Measurements from ENCODE around the gene ART4. TPM values are rescaled to one million over a fixed set of nuclear protein-coding genes. Genes with fewer than 3 reads are reported as not detected.

The ART4 gene
- total RNA-seq, 1 experiment from 2014 or later = not detected

DNA sequence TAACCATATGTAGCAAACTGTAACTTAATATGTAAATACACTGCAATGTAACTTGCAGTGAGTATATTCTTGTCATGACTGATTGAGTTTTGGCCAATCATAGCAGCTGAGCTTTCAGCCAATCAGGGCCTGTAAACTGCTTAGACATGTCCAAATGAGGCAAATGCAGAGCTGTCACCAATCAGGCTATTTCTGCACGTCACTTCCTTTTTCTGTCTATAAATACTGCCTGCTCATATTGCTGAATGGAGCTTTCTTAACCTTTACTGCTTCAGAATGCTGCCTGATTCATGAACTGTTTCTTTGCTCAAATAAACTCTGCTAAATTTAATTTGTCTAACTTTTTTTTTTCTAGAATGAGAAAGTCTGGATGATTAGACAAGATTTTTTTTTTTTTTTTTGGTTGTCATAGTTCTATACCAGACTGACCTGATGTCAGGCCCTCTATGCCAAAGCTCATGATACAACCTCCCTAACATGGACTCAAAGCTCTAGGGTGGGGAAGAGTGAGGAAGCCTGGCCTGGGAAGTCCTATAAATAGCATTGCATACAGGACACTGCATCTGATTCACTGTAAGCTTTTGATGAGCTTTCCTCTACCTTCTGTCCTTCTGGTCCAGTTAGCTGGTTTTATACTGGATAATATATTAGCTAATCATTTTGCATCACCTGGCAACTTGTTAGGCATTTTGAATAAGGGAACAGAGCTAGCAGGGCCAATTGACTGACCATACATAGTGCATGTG lies 30.3 kb upstream of the ART4 start:
- Mint-ChIP-seq H3K36me3 (no peaks in the 10 kb centered on the region), H3K27me3 (ENCODE audit: low read depth) (no peaks in the 10 kb centered on the region), H3K27ac (no peak overlapping the region), H3K9me3 (no peaks in the 10 kb centered on the region), H3K4me3 (no peak overlapping the region), H3K4me1 (no peaks in the 10 kb centered on the region)
- DNase-seq (ENCODE audit: low spot score) (no peak), ATAC-seq (no peak)
- ChIA-PET POLR2A (interaction anchor here (0.8 kb wide), 1 partner anchor 20 kb away, joined by 3 read pairs; no protein-coding TSS in a partner anchor), CTCF (interaction anchor here (0.5 to 1.3 kb wide), 2 partner anchors 28 kb away, joined by 3 to 5 read pairs; no protein-coding TSS in a partner anchor)
- TF ChIP-seq RORB (CRISPR knock-in tag; IDR thresholded peaks at IDR 0.05) = no peak
- TF ChIP-seq, protein P1, sequence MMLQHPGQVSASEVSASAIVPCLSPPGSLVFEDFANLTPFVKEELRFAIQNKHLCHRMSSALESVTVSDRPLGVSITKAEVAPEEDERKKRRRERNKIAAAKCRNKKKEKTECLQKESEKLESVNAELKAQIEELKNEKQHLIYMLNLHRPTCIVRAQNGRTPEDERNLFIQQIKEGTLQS (CRISPR knock-in tag; conservative IDR thresholded peaks at IDR 0.05) = no peak
- TF ChIP-seq, protein P2, sequence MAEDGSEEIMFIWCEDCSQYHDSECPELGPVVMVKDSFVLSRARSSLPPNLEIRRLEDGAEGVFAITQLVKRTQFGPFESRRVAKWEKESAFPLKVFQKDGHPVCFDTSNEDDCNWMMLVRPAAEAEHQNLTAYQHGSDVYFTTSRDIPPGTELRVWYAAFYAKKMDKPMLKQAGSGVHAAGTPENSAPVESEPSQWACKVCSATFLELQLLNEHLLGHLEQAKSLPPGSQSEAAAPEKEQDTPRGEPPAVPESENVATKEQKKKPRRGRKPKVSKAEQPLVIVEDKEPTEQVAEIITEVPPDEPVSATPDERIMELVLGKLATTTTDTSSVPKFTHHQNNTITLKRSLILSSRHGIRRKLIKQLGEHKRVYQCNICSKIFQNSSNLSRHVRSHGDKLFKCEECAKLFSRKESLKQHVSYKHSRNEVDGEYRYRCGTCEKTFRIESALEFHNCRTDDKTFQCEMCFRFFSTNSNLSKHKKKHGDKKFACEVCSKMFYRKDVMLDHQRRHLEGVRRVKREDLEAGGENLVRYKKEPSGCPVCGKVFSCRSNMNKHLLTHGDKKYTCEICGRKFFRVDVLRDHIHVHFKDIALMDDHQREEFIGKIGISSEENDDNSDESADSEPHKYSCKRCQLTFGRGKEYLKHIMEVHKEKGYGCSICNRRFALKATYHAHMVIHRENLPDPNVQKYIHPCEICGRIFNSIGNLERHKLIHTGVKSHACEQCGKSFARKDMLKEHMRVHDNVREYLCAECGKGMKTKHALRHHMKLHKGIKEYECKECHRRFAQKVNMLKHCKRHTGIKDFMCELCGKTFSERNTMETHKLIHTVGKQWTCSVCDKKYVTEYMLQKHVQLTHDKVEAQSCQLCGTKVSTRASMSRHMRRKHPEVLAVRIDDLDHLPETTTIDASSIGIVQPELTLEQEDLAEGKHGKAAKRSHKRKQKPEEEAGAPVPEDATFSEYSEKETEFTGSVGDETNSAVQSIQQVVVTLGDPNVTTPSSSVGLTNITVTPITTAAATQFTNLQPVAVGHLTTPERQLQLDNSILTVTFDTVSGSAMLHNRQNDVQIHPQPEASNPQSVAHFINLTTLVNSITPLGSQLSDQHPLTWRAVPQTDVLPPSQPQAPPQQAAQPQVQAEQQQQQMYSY (CRISPR knock-in tag; IDR thresholded peaks at IDR 0.05) = no peak
- TF ChIP-seq NR3C1 (CRISPR knock-in tag; conservative IDR thresholded peaks at IDR 0.05; ENCODE audit: low read depth) = no peak
- TF ChIP-seq NR1H2 (CRISPR knock-in tag; IDR thresholded peaks at IDR 0.05) = no peak
- TF ChIP-seq GTF2I (CRISPR knock-in tag; conservative IDR thresholded peaks at IDR 0.05) = no peak
- TF ChIP-seq NFYB (CRISPR knock-in tag; conservative IDR thresholded peaks at IDR 0.05; ENCODE audit: low read depth) = no peak
- no peak for TF ChIP-seq FOXP1 (CRISPR knock-in tag; IDR thresholded peaks at IDR 0.05; ENCODE audit: borderline replicate concordance)
- TF ChIP-seq RELA (CRISPR knock-in tag; IDR thresholded peaks at IDR 0.05; ENCODE audit: borderline replicate concordance) = no peak
- TF ChIP-seq, protein P3, sequence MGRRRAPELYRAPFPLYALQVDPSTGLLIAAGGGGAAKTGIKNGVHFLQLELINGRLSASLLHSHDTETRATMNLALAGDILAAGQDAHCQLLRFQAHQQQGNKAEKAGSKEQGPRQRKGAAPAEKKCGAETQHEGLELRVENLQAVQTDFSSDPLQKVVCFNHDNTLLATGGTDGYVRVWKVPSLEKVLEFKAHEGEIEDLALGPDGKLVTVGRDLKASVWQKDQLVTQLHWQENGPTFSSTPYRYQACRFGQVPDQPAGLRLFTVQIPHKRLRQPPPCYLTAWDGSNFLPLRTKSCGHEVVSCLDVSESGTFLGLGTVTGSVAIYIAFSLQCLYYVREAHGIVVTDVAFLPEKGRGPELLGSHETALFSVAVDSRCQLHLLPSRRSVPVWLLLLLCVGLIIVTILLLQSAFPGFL (CRISPR knock-in tag; IDR thresholded peaks at IDR 0.05; ENCODE audit: borderline replicate concordance) = no peak
- no peak for TF ChIP-seq TP53 (CRISPR knock-in tag; IDR thresholded peaks at IDR 0.05)
- no peak for TF ChIP-seq ZNF121 (CRISPR knock-in tag; IDR thresholded peaks at IDR 0.05)
- TF ChIP-seq, protein P4, sequence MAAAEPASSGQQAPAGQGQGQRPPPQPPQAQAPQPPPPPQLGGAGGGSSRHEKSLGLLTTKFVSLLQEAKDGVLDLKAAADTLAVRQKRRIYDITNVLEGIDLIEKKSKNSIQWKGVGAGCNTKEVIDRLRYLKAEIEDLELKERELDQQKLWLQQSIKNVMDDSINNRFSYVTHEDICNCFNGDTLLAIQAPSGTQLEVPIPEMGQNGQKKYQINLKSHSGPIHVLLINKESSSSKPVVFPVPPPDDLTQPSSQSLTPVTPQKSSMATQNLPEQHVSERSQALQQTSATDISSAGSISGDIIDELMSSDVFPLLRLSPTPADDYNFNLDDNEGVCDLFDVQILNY (CRISPR knock-in tag; IDR thresholded peaks at IDR 0.05) = no peak
- TF ChIP-seq, protein P5, sequence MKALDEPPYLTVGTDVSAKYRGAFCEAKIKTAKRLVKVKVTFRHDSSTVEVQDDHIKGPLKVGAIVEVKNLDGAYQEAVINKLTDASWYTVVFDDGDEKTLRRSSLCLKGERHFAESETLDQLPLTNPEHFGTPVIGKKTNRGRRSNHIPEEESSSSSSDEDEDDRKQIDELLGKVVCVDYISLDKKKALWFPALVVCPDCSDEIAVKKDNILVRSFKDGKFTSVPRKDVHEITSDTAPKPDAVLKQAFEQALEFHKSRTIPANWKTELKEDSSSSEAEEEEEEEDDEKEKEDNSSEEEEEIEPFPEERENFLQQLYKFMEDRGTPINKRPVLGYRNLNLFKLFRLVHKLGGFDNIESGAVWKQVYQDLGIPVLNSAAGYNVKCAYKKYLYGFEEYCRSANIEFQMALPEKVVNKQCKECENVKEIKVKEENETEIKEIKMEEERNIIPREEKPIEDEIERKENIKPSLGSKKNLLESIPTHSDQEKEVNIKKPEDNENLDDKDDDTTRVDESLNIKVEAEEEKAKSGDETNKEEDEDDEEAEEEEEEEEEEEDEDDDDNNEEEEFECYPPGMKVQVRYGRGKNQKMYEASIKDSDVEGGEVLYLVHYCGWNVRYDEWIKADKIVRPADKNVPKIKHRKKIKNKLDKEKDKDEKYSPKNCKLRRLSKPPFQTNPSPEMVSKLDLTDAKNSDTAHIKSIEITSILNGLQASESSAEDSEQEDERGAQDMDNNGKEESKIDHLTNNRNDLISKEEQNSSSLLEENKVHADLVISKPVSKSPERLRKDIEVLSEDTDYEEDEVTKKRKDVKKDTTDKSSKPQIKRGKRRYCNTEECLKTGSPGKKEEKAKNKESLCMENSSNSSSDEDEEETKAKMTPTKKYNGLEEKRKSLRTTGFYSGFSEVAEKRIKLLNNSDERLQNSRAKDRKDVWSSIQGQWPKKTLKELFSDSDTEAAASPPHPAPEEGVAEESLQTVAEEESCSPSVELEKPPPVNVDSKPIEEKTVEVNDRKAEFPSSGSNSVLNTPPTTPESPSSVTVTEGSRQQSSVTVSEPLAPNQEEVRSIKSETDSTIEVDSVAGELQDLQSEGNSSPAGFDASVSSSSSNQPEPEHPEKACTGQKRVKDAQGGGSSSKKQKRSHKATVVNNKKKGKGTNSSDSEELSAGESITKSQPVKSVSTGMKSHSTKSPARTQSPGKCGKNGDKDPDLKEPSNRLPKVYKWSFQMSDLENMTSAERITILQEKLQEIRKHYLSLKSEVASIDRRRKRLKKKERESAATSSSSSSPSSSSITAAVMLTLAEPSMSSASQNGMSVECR (CRISPR knock-in tag; IDR thresholded peaks at IDR 0.05; ENCODE audit: borderline replicate concordance) = no peak
- no peak for TF ChIP-seq ZNF416 (CRISPR knock-in tag; IDR thresholded peaks at IDR 0.05)
- TF ChIP-seq GRHL2 (CRISPR knock-in tag; IDR thresholded peaks at IDR 0.05; ENCODE audit: insufficient replicate concordance, severe bottlenecking) = no peak
- no peak for TF ChIP-seq OVOL2 (CRISPR knock-in tag; IDR thresholded peaks at IDR 0.05; ENCODE audit: borderline replicate concordance)
- TF ChIP-seq, protein P6, sequence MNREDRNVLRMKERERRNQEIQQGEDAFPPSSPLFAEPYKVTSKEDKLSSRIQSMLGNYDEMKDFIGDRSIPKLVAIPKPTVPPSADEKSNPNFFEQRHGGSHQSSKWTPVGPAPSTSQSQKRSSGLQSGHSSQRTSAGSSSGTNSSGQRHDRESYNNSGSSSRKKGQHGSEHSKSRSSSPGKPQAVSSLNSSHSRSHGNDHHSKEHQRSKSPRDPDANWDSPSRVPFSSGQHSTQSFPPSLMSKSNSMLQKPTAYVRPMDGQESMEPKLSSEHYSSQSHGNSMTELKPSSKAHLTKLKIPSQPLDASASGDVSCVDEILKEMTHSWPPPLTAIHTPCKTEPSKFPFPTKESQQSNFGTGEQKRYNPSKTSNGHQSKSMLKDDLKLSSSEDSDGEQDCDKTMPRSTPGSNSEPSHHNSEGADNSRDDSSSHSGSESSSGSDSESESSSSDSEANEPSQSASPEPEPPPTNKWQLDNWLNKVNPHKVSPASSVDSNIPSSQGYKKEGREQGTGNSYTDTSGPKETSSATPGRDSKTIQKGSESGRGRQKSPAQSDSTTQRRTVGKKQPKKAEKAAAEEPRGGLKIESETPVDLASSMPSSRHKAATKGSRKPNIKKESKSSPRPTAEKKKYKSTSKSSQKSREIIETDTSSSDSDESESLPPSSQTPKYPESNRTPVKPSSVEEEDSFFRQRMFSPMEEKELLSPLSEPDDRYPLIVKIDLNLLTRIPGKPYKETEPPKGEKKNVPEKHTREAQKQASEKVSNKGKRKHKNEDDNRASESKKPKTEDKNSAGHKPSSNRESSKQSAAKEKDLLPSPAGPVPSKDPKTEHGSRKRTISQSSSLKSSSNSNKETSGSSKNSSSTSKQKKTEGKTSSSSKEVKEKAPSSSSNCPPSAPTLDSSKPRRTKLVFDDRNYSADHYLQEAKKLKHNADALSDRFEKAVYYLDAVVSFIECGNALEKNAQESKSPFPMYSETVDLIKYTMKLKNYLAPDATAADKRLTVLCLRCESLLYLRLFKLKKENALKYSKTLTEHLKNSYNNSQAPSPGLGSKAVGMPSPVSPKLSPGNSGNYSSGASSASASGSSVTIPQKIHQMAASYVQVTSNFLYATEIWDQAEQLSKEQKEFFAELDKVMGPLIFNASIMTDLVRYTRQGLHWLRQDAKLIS (CRISPR knock-in tag; IDR thresholded peaks at IDR 0.05; ENCODE audit: borderline replicate concordance) = no peak
